Measurements from ENCODE around the gene CD9.

DNA sequence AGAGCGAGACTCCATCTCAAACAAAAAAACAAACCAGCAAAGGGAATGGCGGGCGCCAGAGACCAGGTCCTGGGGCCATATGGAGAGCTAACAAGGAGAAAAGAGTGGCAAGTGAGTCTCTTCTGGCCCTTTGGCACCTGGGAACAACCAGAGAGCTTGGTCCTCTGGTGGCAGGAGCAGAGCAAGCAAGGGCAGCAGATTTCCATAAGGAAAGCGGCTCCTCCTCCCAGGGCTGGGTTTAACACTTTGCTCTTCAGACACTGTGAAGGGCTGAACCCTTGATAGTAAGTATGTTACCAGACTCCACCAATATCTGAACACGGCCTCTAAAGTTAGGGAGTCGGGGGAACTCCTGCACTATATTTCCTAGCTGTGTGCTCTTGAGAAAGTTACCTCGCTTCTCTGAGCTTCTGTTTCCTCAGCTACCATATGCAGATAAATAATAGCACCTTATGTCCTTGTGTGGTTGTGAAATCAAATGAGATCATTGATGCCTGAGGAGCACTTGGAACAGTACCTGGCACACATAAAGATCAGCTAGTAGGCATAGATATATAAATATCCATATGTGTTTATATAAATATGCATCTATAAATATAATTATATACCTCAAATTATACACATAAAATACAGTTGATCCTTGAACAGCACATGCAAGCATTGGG is 76.9 kb downstream of the CD9 start:
- TF ChIP-seq, protein P1, sequence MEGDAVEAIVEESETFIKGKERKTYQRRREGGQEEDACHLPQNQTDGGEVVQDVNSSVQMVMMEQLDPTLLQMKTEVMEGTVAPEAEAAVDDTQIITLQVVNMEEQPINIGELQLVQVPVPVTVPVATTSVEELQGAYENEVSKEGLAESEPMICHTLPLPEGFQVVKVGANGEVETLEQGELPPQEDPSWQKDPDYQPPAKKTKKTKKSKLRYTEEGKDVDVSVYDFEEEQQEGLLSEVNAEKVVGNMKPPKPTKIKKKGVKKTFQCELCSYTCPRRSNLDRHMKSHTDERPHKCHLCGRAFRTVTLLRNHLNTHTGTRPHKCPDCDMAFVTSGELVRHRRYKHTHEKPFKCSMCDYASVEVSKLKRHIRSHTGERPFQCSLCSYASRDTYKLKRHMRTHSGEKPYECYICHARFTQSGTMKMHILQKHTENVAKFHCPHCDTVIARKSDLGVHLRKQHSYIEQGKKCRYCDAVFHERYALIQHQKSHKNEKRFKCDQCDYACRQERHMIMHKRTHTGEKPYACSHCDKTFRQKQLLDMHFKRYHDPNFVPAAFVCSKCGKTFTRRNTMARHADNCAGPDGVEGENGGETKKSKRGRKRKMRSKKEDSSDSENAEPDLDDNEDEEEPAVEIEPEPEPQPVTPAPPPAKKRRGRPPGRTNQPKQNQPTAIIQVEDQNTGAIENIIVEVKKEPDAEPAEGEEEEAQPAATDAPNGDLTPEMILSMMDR (IDR thresholded peaks at IDR 0.05), result peak in 2 of 6 experiments; percentile 9 to 24
- no peak for TF ChIP-seq POLR2A (IDR thresholded peaks at IDR 0.05)
